ENCODE measurements around the gene CNTNAP2. TPM values are rescaled to one million over a fixed set of nuclear protein-coding genes. Genes with fewer than 3 reads are reported as not detected.
"Not testable (repeated sequence)": the region's sequence is repeated elsewhere in the genome, so short reads cannot be mapped to it uniquely, and the experiment has no call there.

CNTNAP2 gene
- polyA plus RNA-seq, 4 donors, result 22.5 to 28.4 (median 26.7) TPM

- no peak for DNase-seq (ENCODE audit: low read depth in 4 of 4, low spot score in 3 of 4)
These were observed 1905.0 kb downstream of the CNTNAP2 start for GRCh38 chr7:148021507-148022045.

- no peak for DNase-seq (ENCODE audit: low read depth in 4 of 4, low spot score in 3 of 4)
These were observed 1906.2 kb downstream of the CNTNAP2 start for GRCh38 chr7:148022832-148023231.

- no peak for DNase-seq (ENCODE audit: low read depth in 4 of 4, low spot score in 3 of 4)
These were observed 1910.1 kb downstream of the CNTNAP2 start for GRCh38 chr7:148026713-148027112.

- DNase-seq (ENCODE audit: low read depth in 4 of 4, low spot score in 3 of 4), result no peak
These were observed 1911.6 kb downstream of the CNTNAP2 start for GRCh38 chr7:148028165-148028564.

DNA sequence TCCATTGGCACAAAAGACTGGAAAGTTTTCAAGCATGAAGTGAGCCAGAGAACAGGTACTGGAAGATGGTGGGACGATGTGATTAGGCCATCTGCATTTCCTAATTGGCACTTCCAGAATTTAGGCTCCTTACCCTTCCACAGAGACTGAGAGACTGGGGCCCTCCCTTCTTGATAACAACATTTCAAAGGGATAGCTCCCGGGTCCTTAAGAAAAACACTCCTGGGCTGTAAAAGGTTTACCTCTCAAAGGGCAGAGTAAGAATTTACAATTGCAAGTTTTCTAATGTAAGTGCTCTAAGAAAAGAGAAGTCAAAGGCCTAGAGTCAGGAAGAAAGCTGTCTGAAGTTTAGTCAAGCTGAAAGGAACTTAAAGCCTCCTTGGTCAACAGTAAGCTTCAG lies 1914.4 kb downstream of the CNTNAP2 start:
- DNase-seq (ENCODE audit: low read depth in 4 of 4, low spot score in 3 of 4), result no peak

DNA sequence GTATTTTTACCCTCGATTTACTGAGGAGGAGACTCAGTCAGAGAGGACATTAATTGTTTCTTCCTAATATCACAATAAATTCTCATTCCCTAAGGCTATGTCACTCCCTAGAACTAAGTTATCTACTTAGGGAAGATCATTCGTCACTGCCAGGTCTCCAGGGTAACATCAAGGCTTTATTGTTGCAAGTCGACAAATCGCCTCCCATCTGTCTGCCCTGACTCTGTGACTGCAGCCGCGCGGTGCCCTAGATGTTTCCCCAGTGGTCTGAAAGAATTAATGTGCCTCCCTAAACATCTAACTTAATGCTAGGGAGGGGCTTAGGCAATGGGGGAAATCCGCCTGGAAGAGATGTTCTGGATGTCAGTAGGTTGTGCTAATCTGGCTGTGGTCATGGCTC lies 1915.2 kb downstream of the CNTNAP2 start:
- no peak for DNase-seq (ENCODE audit: low read depth in 4 of 4, low spot score in 3 of 4)

- no peak for DNase-seq (ENCODE audit: low read depth in 4 of 4, low spot score in 3 of 4)
These were observed 1919.3 kb downstream of the CNTNAP2 start for GRCh38 chr7:148035950-148036349.

- DNase-seq (ENCODE audit: low read depth in 4 of 4, low spot score in 3 of 4), result no peak
These were observed 1920.4 kb downstream of the CNTNAP2 start for GRCh38 chr7:148037044-148037443.

- no peak for DNase-seq (ENCODE audit: low read depth in 4 of 4, low spot score in 3 of 4)
These were observed 1924.6 kb downstream of the CNTNAP2 start for GRCh38 chr7:148041156-148041555.

DNA sequence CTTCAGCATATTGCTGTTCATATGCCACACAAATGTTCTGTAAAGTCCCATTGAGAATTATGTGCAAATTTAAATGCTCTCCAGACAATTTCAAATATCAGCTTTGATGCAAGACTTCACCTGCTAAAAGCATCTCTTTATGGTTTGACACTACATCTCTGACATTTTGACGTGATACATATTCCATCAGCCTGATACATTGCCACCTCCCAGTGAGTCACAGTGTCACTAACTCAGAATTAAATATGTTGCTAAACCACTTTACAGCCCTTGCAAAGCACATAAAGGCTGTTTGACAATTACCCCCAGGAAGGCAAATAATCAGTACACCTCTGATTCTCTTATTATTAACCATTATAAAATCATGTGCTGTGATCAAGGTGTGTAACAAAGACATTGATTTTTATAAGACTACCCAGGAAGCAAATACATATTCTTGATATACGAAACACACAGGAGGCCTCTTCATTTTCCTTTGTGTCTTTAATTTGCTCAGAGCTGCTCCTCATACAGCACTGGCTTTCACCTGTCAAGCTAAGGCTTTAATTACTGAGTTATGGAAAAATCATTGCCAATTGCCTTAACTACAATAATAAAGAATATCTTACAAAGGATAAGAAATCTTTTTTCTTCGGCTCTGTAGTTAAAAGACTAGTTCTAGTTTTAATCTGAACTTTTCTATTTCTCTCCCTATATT lies 1926.5 kb downstream of the CNTNAP2 start:
- no peak for DNase-seq (ENCODE audit: low read depth in 4 of 4, low spot score in 3 of 4)

GRCh38 chr7:148044173-148044572 lies 1927.6 kb downstream of the CNTNAP2 start:
- no peak for DNase-seq (ENCODE audit: low read depth in 4 of 4, low spot score in 3 of 4)

- DNase-seq (ENCODE audit: low read depth in 4 of 4, low spot score in 3 of 4), result no peak
These were observed 1928.9 kb downstream of the CNTNAP2 start for GRCh38 chr7:148045521-148045920.

- no peak for DNase-seq (ENCODE audit: low read depth in 4 of 4, low spot score in 3 of 4)
These were observed 1932.5 kb downstream of the CNTNAP2 start for GRCh38 chr7:148049068-148049467.

DNA sequence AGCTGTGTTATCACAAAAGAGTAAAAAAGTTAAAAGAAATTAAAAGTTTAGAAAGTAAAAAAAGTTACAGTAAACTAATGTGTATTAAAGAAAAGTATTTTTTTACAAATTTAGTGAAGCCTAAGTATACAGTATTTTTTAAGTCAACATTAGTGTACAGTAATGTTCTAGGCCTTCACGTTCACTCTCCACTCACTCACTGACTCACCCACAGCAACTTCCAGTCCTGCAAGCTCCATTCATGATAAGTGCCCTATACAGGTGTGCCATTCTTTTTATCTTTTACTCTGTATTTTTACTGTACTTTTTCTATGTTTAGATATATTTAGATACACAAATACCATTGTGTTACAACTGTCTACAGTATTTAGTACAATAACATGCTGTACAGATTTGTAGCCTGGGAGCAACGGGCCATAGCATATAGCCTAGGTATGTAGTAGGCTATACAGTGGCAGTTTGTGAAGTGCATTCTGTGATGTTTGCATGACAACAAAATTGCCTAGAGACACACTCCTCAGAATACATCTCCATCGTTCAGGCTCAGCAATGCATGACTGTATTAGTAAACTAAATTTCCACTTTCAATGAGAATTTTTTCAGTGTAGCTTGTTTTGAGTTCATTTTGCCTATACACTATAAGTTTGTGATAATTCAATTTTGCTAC lies 1934.0 kb downstream of the CNTNAP2 start:
- DNase-seq (ENCODE audit: low read depth in 4 of 4, low spot score in 3 of 4), result no peak

DNA sequence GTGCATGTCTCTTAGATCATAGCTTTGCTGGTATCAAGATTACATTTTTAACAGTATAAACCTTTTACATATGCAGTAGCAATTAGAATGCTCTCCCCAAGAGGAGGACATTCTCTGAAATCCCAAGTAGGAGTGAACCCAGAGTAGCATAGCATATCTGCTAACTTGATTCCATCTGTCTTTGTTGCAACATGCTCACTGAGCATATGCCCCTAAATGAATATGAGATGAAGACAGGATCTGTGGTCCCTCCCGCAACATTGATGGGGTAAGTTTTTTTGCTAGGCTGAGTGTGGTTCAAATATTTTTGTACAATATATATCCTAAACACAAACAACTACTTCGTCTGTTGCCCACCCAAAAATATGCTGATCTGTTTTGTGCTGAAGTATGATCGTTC lies 1939.8 kb downstream of the CNTNAP2 start:
- DNase-seq (ENCODE audit: low read depth in 4 of 4, low spot score in 3 of 4), result no peak

GRCh38 chr7:148058092-148058491 lies 1941.5 kb downstream of the CNTNAP2 start:
- DNase-seq (ENCODE audit: low read depth in 4 of 4, low spot score in 3 of 4), result no peak

DNA sequence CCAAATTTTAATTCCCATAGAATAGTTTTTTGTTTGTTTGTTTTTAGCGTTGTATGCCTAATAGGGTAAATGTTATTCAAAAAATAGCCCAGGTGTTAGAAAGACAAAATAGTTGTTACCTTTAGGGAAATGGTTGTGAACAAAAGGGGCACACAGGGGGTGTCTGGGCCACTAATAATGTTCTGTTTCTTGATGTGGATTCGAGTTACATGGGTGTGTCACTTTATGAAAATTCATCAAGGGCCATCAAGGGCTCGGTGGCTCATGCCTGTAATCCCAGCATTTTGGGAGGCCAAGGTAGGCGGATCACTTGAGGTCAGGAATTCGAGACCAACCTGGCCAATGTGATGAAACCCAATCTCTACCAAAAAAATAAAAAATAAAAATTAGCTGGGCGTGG lies 1942.2 kb downstream of the CNTNAP2 start:
- DNase-seq (ENCODE audit: low read depth in 4 of 4, low spot score in 3 of 4), result no peak

- DNase-seq (ENCODE audit: low read depth in 4 of 4, low spot score in 3 of 4), result no peak
These were observed 1944.1 kb downstream of the CNTNAP2 start for GRCh38 chr7:148060724-148061123.

GRCh38 chr7:148078111-148078510 lies 1961.5 kb downstream of the CNTNAP2 start:
- DNase-seq (ENCODE audit: low read depth in 4 of 4, low spot score in 3 of 4), result not testable (repeated sequence)

GRCh38 chr7:148079206-148080080 lies 1962.8 kb downstream of the CNTNAP2 start:
- DNase-seq (ENCODE audit: low read depth in 4 of 4, low spot score in 3 of 4), result no peak

DNA sequence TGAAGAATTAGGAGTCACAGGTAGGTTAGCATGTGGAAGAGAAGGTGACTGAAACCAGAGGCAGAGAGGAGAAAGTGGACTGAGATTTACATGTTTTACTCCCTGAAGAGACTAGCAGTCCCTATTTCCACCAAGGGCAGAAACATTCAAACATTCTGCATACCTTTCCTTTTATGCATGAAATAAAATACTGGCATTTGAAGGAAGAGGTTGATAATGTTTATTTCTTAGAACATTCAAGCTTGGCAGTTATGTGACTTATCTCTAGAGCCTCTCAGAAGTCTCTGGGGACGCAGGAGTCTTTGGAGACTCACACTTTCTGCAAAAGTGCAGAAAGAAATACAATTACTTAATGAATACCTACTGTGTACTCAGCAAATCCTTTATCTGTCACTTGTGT lies 1966.8 kb downstream of the CNTNAP2 start:
- DNase-seq (ENCODE audit: low read depth in 4 of 4, low spot score in 3 of 4), result no peak

Measured in right renal pelvis (tissue), 4 donors.